ENCODE data around the gene ERGIC1.

GRCh38 chr5:172866378-172866777, 32.3 kb downstream of the ERGIC1 start:
- no peak for TF ChIP-seq CTCF (IDR thresholded peaks at IDR 0.05)
- no peak for TF ChIP-seq POLR2A (IDR thresholded peaks at IDR 0.05)

Measured in body of pancreas (tissue), 4 donors.